ENCODE results near the gene USP9Y. TPM values are rescaled to one million over a fixed set of nuclear protein-coding genes. Genes with fewer than 3 reads are reported as not detected.

The USP9Y gene
- total and polyA plus RNA-seq, 12 donors = 9.3 to 41.2 (median 32.1) TPM; not detected in 3

GRCh38 chrY:12688337-12688736 is 12.7 kb upstream of the USP9Y start:
- H3K4me1 ChIP-seq = peaks cover 0 to 8% (median 0%) of the 10 kb centered on the region in 9 donors
- DNase-seq (no peak), ATAC-seq (no peak)
- H3K36me3 ChIP-seq = peaks cover 0 to 54% (median 0%) of the 10 kb centered on the region in 9 donors
- H3K27me3 ChIP-seq = no peaks in the 10 kb centered on the region
- TF ChIP-seq, protein P1, sequence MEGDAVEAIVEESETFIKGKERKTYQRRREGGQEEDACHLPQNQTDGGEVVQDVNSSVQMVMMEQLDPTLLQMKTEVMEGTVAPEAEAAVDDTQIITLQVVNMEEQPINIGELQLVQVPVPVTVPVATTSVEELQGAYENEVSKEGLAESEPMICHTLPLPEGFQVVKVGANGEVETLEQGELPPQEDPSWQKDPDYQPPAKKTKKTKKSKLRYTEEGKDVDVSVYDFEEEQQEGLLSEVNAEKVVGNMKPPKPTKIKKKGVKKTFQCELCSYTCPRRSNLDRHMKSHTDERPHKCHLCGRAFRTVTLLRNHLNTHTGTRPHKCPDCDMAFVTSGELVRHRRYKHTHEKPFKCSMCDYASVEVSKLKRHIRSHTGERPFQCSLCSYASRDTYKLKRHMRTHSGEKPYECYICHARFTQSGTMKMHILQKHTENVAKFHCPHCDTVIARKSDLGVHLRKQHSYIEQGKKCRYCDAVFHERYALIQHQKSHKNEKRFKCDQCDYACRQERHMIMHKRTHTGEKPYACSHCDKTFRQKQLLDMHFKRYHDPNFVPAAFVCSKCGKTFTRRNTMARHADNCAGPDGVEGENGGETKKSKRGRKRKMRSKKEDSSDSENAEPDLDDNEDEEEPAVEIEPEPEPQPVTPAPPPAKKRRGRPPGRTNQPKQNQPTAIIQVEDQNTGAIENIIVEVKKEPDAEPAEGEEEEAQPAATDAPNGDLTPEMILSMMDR (IDR thresholded peaks at IDR 0.05) = no peak
- H3K27ac ChIP-seq = no peak overlapping the region
- H3K9me3 ChIP-seq = peaks cover 0 to 7% (median 0%) of the 10 kb centered on the region in 11 donors
- intact Hi-C loops (cut with DNase I) = no loop called here
- H3K4me3 ChIP-seq = no peak overlapping the region
- WGBS, 2 donors = 88 to 93% methylated on average over 2 of the region's 2 CpGs

DNA sequence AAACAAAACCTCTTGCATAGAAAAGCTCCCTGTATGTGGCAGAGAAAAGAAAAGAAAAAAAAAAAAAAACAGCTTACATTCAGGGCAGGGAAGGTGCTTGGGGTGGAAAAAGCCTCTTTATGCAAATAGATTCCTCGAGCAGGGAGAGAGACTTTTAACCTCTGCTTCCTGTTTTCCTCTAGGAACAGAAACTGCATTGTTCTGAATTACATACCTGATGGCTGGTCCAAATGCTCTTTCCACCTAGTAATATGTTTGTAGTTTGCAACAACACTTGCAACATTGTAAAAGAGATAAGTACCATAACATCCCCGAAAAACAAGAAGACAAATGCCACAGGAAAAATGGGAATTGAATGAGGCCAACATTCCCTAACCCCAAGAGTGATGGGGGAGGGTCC is 944 bp upstream of the USP9Y start:
- intact Hi-C loops (cut with DNase I) = no loop called here
- H3K27me3 ChIP-seq = no peaks in the 10 kb centered on the region
- H3K9me3 ChIP-seq = peaks cover 0 to 22% (median 0%) of the 10 kb centered on the region in 11 donors
- ATAC-seq (no peak), DNase-seq (no peak)
- WGBS, 2 donors = 71 to 72% methylated on average over 2 of the region's 2 CpGs
- H3K4me3 ChIP-seq = no peak overlapping the region
- peaks cover 0 to 37% (median 0%) of the 10 kb centered on the region in 9 donors for H3K36me3 ChIP-seq
- TF ChIP-seq, protein P1 (IDR thresholded peaks at IDR 0.05) = no peak
- no peak overlapping the region for H3K27ac ChIP-seq
- peaks cover 0 to 5% (median 0%) of the 10 kb centered on the region in 9 donors for H3K4me1 ChIP-seq

DNA sequence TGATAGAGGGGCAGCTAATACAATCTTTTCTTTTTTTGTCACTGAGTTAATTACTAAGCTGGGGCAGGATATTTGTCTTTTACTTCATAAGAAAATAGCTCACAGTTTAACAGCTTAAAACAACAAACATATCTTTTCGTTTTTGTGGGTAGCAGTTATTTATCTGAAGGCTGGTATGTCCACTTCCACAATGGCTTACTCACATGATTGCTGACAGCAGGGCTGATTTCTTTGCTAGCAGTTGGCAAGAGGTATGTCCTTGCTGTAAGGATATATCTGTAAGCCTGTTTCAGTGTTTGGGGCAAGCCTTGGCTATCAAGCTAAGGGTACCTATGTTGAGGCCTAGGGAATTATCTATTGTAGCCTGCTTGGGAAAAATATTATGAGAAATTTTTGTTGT is 1.1 kb downstream of the USP9Y start:
- no peak overlapping the region for H3K4me3 ChIP-seq
- H3K36me3 ChIP-seq = peaks cover 0 to 41% (median 0%) of the 10 kb centered on the region in 9 donors
- intact Hi-C loops (cut with DNase I) = no loop called here
- no peak for DNase-seq
- ATAC-seq = peak in 4 of 8 donors; percentile 52 to 89 (median 76)
- TF ChIP-seq, protein P1 (IDR thresholded peaks at IDR 0.05) = no peak
- H3K9me3 ChIP-seq = peaks cover 0 to 27% (median 0%) of the 10 kb centered on the region in 11 donors
- 47 to 57% methylated on average over 1 of the region's 1 CpG for WGBS, 2 donors
- H3K27me3 ChIP-seq = no peaks in the 10 kb centered on the region
- H3K4me1 ChIP-seq = peaks cover 0 to 5% (median 0%) of the 10 kb centered on the region in 9 donors
- H3K27ac ChIP-seq = peak overlapping the region in 4 of 10 donors; percentile 41 to 52 (median 48)

DNA sequence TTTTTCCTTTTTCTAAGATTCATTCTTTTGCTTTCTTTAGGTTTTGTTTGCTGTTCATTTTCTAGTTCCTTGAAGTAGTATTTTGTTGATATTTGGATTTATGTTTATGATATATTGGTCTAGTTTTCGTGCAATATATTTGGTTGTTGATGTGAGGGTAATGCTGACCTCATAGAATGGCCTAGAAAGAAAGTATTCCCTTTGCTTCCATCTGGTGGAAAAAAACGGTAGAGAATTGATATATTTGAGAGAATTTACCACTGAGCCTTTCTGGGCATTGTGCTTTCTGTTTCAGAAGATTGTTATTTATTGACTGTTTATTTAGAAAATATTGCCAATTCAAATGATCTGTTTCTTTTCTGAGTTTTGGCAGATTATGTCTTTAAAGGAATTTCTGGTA is 9.4 kb downstream of the USP9Y start:
- DNase-seq (no peak), ATAC-seq (no peak)
- peaks cover 0 to 6% (median 0%) of the 10 kb centered on the region in 9 donors for H3K4me1 ChIP-seq
- no peaks in the 10 kb centered on the region for H3K27me3 ChIP-seq
- TF ChIP-seq, protein P1 (IDR thresholded peaks at IDR 0.05) = peak in 4 of 9 donors; percentile 18 to 33 (median 27)
- peaks cover 0 to 3% (median 0%) of the 10 kb centered on the region in 11 donors for H3K9me3 ChIP-seq
- no peak overlapping the region for H3K4me3 ChIP-seq
- 31 to 51% methylated on average over 2 of the region's 2 CpGs for WGBS, 2 donors
- intact Hi-C loops (cut with DNase I) = loop anchor here in 1 of 10 donors (10.0 kb wide), 1 partner anchor 46 kb away; no protein-coding TSS in a partner anchor
- H3K27ac ChIP-seq = no peak overlapping the region
- peaks cover 0 to 33% (median 0%) of the 10 kb centered on the region in 9 donors for H3K36me3 ChIP-seq

Measured in heart right ventricle (tissue), 16 donors.